ENCODE results near the gene C19orf81.
A peak's percentile ranks its signal among the peaks of the same experiment; 100 is the strongest.
"Not testable (repeated sequence)": the region's sequence is repeated elsewhere in the genome, so short reads cannot be mapped to it uniquely, and the experiment has no call there.

The C19orf81 gene

GRCh38 chr19:50649433-50650391, at the start of gene C19orf81:
Gene C19orf81, plus strand, starts transcription at chr19:50649445. Its CDS starts 0 bp downstream, at chr19:50649445.
- no peak for DNase-seq (ENCODE audit: low read depth in 3 of 3, low spot score in 1 of 3)

GRCh38 chr19:50601407-50602088, 47.7 kb upstream of the C19orf81 start:
- no peak for DNase-seq (ENCODE audit: low read depth in 3 of 3, low spot score in 1 of 3)

- no peak for DNase-seq (ENCODE audit: low read depth in 3 of 3, low spot score in 1 of 3)
Observed at GRCh38 chr19:50602089-50602422, 47.2 kb upstream of the C19orf81 start.

- no peak for DNase-seq (ENCODE audit: low read depth in 3 of 3, low spot score in 1 of 3)
Observed at GRCh38 chr19:50602496-50602895, 46.7 kb upstream of the C19orf81 start.

GRCh38 chr19:50602935-50603334, 46.3 kb upstream of the C19orf81 start:
- no peak for DNase-seq (ENCODE audit: low read depth in 3 of 3, low spot score in 1 of 3)

- DNase-seq (ENCODE audit: low read depth in 3 of 3, low spot score in 1 of 3): not testable (repeated sequence)
Observed at GRCh38 chr19:50604264-50605073, 44.8 kb upstream of the C19orf81 start.

GRCh38 chr19:50606059-50606836, 43.0 kb upstream of the C19orf81 start:
- DNase-seq (ENCODE audit: low read depth in 3 of 3, low spot score in 1 of 3): not testable (repeated sequence)

GRCh38 chr19:50607388-50607787, 41.9 kb upstream of the C19orf81 start:
- no peak for DNase-seq (ENCODE audit: low read depth in 3 of 3, low spot score in 1 of 3)

GRCh38 chr19:50607874-50608785, 41.1 kb upstream of the C19orf81 start:
- peak; percentile 9 to 59 (median 11) for DNase-seq (ENCODE audit: low read depth in 3 of 3, low spot score in 1 of 3)

GRCh38 chr19:50612504-50613404, 36.5 kb upstream of the C19orf81 start:
- not testable (repeated sequence) for DNase-seq (ENCODE audit: low read depth in 3 of 3, low spot score in 1 of 3)

GRCh38 chr19:50618379-50618778, 30.9 kb upstream of the C19orf81 start:
- DNase-seq (ENCODE audit: low read depth in 3 of 3, low spot score in 1 of 3): not testable (repeated sequence)

- not testable (repeated sequence) for DNase-seq (ENCODE audit: low read depth in 3 of 3, low spot score in 1 of 3)
Observed at GRCh38 chr19:50619184-50619583, 30.1 kb upstream of the C19orf81 start.

GRCh38 chr19:50620394-50620906, 28.8 kb upstream of the C19orf81 start:
- not testable (repeated sequence) for DNase-seq (ENCODE audit: low read depth in 3 of 3, low spot score in 1 of 3)

- DNase-seq (ENCODE audit: low read depth in 3 of 3, low spot score in 1 of 3): no peak
Observed at GRCh38 chr19:50624949-50625600, 24.2 kb upstream of the C19orf81 start.

- DNase-seq (ENCODE audit: low read depth in 3 of 3, low spot score in 1 of 3): no peak
Observed at GRCh38 chr19:50626011-50626410, 23.2 kb upstream of the C19orf81 start.

GRCh38 chr19:50626795-50627194, 22.4 kb upstream of the C19orf81 start:
- DNase-seq (ENCODE audit: low read depth in 3 of 3, low spot score in 1 of 3): no peak

- no peak for DNase-seq (ENCODE audit: low read depth in 3 of 3, low spot score in 1 of 3)
Observed at GRCh38 chr19:50628146-50628545, 21.1 kb upstream of the C19orf81 start.

- no peak for DNase-seq (ENCODE audit: low read depth in 3 of 3, low spot score in 1 of 3)
Observed at GRCh38 chr19:50628551-50628950, 20.7 kb upstream of the C19orf81 start.
